IPS DF 4.7 (cell line): ENCODE results near the gene ANAPC5.
A peak's percentile ranks its signal among the peaks of the same experiment; 100 is the strongest.

Experiments
- DNase-seq: peaks from one replicate; pipeline ENCODE4 v3.0.0-alpha.2; 2013; ENCODE audit warnings: low spot score; ENCODE audit errors: extremely low read depth

ANAPC5 gene

DNA sequence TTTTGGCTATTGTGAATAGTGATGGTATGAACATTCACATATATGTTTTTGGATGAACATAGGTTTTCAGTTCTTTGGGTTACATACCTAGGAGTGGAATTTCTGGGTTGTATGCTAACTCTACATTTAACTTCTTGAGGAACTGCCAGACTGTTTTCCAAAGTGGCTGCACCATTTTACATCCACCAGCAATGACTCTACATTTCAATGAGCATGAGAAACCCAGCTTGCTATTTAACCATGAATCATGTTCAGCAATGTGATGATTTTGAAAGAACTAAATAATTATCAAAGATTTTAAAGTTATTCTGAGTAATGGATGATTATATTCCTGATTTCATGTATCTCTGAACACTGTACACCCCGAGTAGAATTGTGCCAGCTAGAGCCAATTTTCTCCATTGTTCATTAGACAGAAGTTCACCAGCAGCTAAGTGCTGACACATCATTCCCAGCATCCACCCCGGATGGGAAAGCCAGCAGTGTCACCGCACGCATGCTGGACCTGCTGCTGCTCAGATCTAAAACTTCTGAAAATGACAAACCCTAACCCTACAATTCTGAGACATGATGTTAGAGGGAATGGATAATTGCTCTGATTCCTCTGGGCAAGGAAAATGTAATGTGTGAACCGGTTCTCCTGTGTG, 13.3 kb upstream of the ANAPC5 start:
- DNase-seq, result no peak

DNA sequence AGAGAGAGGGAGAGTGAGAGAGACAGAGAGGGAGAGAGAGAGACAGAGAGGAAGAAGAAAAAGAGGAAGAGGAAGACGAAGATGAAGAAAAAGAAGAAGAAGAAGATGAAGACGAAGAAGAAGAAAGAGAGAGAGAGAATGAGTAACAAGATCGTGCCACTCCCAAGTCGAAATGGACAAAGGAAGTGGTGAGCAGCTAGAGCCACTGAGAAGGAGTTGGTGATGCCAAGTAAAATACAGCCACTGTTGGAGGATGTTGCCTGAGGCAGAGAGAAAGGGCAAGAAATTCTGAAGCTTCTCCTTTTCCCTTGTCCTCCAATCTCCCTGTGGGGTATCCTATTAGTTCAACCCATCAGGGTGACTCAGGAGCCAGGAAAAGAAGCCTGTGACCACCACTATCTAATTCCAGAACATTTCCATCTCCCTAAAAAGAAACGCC, 12.5 kb upstream of the ANAPC5 start:
- DNase-seq, result no peak

DNA sequence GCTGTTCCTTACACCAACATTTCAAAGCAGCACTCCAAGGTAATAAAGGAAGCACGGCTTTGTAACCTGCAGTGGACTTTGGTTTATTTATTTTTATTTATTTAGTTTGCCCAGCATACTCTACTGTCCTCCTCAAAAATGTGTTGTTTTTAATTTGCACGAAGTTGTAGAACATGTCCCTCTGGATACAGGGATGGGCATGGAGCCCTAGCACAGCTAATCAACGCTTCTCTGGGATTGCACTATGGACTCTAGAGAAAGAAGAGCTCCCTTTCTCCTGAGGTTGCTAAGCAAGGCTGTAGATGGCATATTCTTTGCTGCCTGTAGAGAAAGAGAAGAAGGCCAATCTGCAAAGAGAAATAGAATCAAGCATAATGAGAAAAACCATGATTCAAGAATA, 5.9 kb upstream of the ANAPC5 start:
- DNase-seq, result no peak

DNA sequence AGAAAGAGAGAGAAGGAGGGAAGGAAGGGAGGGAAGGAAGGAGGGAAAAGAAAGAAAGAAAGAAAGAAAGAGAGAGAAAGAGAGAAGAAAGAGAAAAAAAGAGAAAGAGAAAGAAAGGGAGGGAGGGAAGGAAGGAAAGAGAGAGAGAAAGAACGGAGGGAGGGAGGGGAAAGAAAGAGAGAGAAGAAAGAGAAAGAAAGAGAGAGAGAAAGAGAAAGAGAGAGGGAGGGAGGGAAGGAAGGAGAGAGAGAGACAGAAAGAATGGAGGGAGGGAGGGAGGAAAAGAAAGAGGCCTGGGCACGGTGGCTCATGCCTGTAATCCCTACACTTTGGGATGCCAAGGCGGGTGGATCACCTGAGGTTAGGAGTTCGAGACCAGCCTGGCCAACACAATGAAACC, 5.1 kb upstream of the ANAPC5 start:
- DNase-seq, result no peak

DNA sequence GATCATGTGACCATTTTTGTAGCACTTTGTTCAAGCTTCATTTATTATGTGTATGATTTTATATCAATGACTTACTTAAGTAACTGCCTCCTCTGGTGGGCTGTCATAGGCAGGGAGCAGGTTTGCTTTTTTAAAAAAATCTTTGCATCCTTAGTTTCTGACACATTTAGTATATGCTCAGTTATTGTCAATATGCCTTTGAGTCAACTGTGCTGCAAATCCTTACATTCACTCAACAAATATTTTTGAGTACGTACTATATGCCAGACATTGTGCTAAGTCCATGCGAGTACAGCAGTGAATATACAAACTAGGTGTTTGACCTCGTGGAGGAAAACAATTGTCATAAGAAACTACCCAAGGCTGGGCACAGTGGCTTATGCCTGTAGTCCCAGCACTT, 4.4 kb upstream of the ANAPC5 start:
- DNase-seq, result no peak

DNA sequence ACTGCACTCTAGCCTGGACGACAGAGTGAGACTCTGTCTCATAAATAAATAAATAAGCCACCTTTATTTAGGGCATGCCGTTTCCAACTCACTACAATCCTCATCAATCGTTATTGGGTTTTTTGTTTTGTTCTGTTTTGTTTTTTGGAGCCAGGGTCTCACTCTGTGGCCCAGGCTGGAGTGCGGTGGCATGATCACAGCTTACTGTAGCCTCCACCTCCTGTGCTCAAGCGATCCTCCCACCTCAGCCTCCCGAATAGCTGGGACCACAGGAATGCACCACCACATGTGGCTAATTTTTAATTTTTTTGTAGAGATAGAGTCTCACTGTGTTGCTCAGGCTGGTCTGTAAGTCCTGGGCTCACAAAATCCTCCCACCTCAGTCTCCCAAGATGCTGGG, 3.6 kb upstream of the ANAPC5 start:
- no peak for DNase-seq

DNA sequence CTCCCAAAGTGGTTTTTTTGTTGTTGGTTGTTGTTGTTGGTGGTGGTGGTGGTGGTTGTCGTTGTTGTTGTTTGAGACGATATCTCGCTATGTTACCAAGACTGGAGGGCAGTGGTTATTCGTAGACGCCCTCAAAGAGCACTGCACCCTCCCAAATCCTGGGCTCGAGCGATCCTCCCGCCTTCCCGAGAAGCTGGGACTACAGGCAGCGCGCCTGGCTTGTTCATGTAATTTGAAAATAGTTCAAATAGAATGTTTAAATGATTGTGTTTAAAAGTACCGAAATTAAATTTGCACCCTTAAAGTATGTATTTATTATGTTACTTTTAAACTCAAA, 439 bp upstream of the ANAPC5 start:
- no peak for DNase-seq

DNA sequence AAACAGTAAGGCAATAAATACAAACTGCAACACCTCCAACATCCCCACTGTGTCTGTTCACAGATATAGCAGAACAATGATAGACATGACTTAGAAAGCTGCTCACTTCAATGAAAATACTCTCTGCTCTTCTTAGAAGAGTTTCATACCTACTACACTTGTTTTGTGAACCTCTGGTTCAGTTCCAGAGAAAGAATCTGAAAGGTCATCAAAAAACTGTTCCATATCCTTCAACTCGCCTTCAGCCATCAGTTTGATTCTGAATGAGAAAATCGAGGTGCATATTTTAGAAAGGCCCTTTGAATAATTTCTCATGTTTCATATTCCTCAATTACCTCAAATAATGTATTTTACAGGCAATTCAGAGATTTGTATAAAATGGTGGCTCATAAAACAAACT, 5.5 kb downstream of the ANAPC5 start:
- DNase-seq, result no peak

DNA sequence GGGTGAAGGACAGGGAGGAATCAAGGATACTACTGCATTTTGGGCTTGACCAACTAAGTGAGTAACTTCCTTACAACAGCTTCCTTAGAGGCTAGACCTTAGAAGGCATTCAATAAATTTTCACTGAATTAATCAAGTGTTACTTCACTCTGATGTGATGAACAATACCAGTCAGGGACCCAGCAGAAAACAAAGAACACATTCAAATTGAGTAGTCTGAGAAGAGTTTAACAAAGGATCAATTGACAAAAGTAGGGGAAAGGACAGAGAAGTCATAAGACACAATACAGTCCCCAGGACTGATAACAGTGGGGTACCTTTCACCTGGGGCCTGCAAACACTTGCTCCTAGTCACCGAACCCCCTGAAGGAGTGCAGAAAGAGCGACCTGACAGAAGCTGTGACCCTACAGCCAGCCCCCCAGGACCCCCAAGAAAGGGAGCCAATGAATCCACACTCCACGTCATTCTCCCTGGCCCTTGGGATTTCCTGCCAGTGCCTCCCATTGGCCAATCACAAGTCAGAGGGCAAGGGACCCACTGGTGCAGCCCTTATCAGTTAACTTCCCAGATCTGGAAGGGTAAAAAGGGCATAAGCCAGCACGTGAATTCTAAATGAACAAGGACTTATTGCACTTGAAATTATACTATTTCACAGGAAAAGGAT, 6.9 kb downstream of the ANAPC5 start:
- DNase-seq, result no peak

DNA sequence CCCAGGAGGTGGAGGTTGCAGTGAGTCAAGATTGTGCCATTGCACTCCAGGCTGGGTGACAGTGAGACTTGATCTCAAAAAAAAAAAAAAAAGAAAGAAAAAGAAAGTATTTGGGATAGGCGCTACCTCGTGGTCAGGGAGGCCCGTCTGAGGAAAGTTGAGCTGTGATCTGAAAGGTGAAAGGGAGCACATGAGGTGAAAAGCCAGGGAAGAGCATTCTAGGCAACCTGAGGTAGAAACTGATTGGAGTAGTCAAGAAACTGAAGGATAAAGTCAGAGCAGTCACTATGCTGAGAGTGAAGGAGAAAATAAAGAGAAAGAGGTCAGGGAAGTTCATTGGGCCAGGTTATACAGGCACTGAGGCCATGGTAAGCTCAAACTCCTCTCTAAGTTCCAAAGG, 7.7 kb downstream of the ANAPC5 start:
- no peak for DNase-seq

DNA sequence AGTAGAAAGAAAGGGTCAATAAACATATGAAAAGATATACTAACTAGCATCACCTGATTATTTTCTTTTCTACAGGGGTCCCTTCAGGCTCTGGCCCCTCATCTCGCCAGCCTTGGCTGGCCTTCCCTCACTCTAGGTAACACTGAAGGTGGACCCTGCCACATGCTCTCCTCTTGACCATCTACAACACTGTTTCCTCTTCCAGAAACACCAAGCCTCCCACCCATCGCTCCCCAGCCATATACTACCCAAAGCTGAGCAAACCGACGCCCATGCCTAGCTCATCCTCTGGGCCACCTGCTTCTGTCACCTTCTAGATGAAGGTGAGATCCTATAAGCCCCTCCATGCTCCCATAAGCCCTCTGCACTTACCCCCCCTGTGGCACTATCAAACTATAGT, 14.8 kb downstream of the ANAPC5 start:
- DNase-seq, result no peak

DNA sequence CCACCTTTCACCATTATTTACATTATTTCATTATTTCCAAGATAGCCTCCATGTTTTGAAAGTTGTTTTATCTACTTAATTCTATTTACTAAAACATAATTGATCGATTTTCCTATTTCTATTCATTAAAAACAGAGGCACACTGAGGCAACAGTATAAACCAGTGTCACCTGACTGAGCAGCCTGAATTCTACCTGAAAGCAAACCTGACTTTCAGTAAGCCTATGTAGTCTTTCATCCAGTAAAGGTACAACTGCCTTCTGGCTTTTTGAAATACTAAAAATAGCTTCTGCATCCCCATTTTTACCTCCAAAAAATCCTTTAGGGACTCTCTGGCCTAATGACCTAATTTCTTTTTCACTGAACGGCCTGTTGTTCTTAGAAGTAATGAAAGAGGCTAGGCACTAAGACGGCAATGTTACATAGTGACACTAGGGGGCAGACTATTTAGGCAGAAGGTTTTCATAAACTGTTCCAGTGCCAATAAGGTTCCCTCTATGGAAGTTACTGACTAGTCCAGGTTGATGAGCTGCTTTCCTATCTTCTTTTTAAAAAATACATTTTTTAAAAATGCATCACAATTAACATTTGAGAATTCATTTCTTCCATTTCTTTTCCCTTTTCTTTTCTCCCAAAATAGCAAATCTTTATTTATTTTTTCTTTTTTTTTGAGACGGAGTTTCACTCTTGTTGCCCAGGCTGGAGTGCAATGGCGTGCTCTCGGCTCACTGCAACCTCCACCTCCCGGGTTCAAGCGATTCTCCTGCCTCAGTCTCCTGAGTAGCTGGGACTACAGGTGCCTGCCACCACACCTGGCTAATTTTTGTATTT, 17.5 kb downstream of the ANAPC5 start:
- DNase-seq, result peak; percentile 58

DNA sequence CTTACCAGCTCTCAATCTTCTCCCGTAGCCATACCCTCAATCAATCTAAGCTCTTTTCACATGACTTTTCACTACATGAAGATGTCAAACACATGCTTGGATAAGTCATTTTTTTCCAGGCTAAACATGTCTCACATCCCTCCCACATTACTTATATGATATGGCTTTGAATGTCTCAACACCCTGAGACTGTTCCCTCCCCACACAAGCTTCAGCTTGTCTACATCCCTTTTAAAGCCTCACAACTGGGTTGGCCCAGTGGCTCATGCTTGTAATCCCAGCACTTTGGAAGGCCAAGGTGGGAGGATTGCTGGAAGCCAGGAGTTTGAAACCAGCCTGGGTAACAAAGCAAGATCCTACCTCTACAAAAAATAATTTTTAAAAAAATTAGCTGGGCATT, 18.5 kb downstream of the ANAPC5 start:
- DNase-seq, result no peak

DNA sequence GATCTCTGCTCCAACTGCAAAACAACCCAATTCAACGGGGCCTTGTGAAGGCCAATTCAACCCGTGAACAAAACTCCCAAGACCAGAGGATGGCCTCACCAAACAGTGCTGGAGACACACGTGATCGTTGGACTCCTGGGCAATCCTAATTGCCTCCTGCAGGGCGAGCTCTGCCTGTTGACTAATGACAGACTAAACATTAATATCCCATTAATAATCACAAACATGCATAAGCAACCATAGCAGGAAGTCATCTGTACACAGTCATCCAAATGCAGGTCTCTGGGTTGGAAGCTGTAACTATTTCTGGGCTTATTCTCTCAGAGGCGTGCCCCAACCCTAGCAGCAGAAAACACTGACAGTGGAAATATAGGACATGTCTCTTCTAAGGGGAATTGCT, 21.0 kb downstream of the ANAPC5 start:
- DNase-seq, result no peak

DNA sequence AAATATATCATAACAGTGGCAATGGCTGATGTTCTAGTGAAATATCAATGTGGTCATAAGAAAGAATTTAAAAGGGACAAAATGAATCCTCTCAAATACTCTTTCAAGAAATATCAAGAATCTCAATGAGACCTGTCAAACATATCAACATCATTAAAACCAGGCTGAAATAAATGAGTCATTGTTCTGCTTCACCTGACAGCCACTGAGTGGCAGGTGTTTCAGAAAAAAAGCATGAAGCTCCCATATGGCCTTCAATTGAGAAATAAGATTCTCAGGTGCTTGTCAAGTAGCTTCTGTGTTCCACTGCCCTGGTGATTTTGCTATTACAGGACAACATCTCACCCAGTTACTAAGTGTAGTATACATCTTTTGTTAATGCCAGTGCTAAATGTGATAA, 21.5 kb downstream of the ANAPC5 start:
- DNase-seq, result no peak

DNA sequence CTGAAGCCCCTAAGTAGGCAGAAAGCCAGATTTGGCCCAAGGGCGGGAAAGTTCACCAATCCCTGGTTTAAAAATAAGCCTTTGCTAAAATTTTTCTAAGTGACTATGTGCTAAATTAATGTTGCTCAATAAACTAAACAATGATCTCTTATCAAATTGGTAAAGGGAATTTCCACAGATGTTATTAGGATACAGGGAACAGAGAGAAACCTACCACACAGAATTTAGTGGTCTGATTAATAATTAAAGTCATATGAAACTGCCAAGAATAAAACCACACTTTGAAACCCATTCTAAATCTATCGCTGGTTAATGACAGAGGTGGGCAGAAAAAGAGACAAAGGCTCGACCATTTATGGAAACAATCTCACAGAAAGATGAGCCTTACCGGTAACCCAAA, 22.0 kb downstream of the ANAPC5 start:
- no peak for DNase-seq

DNA sequence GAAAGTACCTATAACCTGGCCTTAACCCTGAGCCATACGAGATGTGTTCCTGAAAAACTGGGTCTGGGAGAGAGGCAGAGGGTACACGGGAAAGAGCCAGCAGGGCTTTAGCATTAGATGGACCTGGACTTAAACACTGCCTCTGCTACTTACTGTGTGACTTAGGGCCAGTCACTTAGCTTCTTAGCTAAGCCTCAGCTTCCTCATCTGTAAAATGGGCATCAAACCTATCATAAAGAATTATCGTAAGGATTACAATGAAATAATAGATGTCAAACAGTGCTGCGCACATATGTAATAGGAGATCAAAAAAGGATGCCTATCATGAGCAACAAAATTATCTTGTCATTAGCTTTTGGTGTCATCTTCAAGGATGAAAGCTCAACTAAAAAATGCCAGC, 23.6 kb downstream of the ANAPC5 start:
- DNase-seq, result no peak

DNA sequence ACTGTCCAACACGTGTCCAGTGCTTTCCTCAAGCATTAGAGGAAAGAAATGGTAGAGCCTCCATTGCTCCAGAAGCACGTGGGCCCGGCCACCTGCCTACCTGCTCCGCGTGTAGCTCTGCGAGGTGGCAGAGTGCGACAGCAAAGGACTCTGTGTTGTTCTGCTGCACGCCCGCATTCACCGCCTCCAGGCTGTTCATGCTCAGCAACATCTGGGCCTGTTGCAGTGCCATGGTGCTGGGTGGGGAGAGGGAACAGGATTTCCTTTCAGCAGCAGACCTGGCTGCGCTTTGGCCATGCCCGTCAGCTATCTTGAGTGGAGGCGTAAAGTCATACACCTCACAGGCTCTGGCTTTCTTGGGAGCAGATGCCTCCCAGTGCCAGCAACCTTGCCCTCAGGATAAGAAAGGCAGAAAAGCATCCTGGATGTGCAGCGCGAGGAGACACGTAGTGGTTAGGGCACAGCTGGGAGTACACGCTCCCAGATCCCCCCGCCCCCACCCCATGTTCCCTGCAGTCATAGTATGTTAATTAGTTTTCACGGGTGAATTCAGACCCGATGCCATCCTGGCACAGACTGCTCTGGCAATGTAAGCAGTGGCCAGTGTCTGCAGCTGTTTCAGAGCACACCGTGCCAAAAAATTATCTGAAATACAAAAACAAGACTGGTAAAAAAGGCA, 25.1 kb downstream of the ANAPC5 start:
- DNase-seq, result no peak

DNA sequence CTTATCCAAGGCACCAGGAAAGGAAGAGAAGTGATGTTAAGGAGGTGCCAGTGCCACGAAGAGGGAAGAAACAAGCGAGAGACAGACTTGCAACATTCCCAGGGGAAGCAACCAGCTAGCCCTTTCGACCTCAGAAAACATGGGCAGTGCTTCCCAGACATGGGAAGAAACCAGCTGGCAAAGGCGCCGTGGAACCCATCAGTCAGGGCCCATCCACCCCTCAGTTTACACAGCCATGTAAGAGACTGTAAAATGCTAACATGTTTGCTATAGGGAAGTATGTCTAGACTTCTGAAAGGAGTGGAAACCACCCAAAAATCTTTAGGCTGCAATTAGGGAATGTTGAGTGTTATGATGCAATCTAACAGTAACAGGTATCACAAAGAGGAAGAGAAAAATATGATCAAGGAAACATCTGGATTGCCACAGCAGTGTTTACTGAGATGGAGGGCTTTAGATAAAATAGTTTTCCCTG, 26.3 kb downstream of the ANAPC5 start:
- no peak for DNase-seq

DNA sequence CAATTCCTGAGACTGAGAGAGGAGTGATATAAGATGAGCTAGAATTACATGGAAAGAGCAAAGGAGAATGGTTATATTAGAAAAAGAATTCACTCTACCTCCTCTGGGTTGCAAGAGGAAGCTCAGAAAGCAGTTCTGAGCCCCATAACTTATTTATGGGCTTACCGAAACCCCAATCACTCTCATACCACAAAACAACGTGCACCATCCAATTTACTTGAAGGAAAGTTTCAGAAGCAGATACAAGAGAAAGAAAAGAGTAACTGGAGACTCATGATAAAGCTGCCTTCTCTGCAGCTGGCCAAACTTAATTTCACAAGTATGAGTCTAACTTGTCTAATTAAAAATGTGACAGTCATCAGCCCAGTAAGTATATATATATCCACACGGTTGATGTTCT, 28.3 kb downstream of the ANAPC5 start:
- DNase-seq, result no peak

DNA sequence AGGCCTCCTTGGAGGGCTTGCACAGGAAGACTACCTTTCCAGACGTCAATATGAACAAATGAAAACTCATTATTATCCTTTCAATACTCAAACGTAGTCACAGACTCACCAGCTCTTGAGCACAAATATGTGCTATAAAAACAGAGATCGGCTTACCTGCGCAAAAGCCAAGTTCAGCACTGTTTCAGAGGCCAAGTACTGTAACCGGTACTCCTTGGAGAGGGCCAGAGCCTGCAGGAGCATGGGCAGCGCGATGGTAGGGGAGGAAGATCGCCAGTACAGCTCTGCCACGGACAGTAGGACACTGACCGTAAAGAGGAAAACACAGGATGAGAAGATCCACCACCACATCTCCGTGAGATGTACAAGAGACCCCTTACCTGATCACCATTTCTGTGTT, 34.1 kb downstream of the ANAPC5 start:
- DNase-seq, result no peak

DNA sequence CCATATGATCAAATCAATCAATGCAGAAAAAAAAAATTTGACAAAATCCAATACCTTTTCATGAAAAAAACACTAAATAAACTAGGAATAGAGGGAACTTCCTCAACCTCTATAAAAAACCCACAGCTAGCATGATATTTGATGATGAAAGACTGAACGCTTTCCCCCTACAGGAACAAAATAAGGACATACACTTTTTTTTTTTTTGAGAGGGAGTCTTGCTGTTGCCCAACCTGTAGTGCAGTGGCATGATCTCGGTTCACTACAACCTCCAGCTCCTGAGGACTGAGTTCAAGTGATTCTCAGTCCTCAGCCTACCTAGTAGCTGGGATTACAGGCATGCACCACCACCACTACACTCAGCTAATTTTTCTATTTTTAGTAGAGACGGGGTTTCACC, 37.8 kb downstream of the ANAPC5 start:
- DNase-seq, result no peak
